ENCODE measurements around the gene CEACAM7.
"Not testable (repeated sequence)": the region's sequence is repeated elsewhere in the genome, so short reads cannot be mapped to it uniquely, and the experiment has no call there.

The CEACAM7 gene

GRCh38 chr19:41657157-41657556 is 30.9 kb downstream of the CEACAM7 start:
- no peak for DNase-seq (ENCODE audit: low spot score)
- in situ Hi-C loops (cut with MboI; ENCODE audit: low pct_unique_long_range_greater_than_20kb, low sequenced_read_pairs, unreplicated experiment), result no loop called here
- no peak for TF ChIP-seq CTCF (IDR thresholded peaks at IDR 0.05; ENCODE audit: extremely low read depth, insufficient read depth, missing control alignments)

GRCh38 chr19:41656756-41657155 is 31.3 kb downstream of the CEACAM7 start:
- in situ Hi-C loops (cut with MboI; ENCODE audit: low pct_unique_long_range_greater_than_20kb, low sequenced_read_pairs, unreplicated experiment), result not testable (repeated sequence)

DNA sequence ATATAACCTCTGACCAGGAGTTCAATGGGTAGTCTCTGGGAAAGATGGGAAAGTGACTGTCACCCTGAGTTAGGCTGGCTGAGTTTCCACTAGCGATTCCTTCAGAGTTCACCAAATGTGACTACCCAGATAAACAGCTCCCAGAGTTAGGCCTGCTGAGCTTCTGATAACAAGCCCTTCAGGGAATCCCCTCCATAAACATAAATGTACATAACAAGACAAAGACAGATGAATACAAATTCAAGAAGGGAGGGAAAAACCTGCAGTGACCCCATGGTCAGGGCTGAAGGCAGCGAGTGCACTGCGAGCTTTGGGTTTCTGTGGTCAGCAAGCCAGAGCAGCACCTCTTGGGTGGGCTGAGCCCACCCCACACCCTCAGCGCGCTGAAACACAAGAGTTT is 35.8 kb downstream of the CEACAM7 start:
- DNase-seq (ENCODE audit: low spot score), result no peak
- in situ Hi-C loops (cut with MboI; ENCODE audit: low pct_unique_long_range_greater_than_20kb, low sequenced_read_pairs, unreplicated experiment), result no loop called here
- no peak for TF ChIP-seq CTCF (IDR thresholded peaks at IDR 0.05; ENCODE audit: extremely low read depth, insufficient read depth, missing control alignments)

More at GRCh38 chr19:41656756-41657155, 31.3 kb downstream of the CEACAM7 start:
- DNase-seq (ENCODE audit: low spot score), result not testable (repeated sequence)

DNA sequence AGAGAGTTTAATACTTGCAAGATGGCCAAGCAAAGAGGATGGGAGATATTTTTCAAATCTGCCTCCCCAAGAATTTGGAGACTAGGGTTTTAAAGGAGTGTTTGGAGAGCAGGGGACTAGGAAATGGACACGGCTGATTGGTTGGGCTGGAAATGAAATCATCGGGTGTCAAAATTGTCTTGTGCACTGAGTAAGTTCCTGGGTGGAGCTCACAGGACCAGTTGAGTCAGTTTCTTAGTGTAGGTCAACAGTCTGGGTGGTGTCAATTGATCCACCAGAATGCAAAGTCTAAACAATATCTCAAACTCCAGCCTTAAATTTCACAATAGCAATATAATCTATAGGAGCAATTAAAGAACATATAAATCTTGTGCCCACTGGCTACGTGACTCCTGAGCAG is 38.2 kb downstream of the CEACAM7 start:
- TF ChIP-seq CTCF (IDR thresholded peaks at IDR 0.05; ENCODE audit: extremely low read depth, insufficient read depth, missing control alignments), result no peak
- DNase-seq (ENCODE audit: low spot score), result no peak
- in situ Hi-C loops (cut with MboI; ENCODE audit: low pct_unique_long_range_greater_than_20kb, low sequenced_read_pairs, unreplicated experiment), result no loop called here

DNA sequence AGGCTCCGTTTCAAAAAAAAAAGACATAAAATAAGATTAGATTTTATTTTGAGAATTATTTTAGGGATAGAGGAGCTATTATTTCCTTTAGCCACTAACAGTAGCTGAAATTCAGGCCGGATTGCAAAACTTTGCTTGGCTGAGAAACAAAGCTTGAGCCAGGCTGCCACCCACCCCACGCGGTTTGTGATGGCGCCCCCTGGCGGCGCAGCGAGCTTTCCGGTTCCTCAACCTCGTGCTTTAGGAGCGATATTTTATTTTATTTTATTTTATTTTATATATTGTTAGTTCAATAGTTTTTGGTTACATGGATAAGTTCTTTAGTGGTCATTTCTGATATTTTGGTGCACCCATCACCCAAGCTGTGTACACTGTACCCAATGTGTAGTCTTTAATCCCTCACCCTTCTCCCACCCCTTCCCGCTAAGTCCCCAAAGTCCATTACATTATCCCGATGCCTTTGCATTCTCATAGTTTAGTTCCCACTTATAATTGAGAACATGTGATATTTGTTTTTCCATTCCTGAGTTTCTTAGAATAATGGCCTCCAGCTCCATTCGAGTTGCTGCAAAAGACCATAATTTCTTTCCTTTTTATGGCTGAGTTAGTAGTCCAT is 41.4 kb downstream of the CEACAM7 start:
- TF ChIP-seq CTCF (IDR thresholded peaks at IDR 0.05; ENCODE audit: extremely low read depth, insufficient read depth, missing control alignments), result peak; percentile 59
- no peak for DNase-seq (ENCODE audit: low spot score)
- in situ Hi-C loops (cut with MboI; ENCODE audit: low pct_unique_long_range_greater_than_20kb, low sequenced_read_pairs, unreplicated experiment), result no loop called here

GRCh38 chr19:41641879-41642485 is 46.1 kb downstream of the CEACAM7 start:
- peak; percentile 94 for TF ChIP-seq CTCF (IDR thresholded peaks at IDR 0.05; ENCODE audit: extremely low read depth, insufficient read depth, missing control alignments)
- in situ Hi-C loops (cut with MboI; ENCODE audit: low pct_unique_long_range_greater_than_20kb, low sequenced_read_pairs, unreplicated experiment), result no loop called here
- peak; percentile 85 for DNase-seq (ENCODE audit: low spot score)

DNA sequence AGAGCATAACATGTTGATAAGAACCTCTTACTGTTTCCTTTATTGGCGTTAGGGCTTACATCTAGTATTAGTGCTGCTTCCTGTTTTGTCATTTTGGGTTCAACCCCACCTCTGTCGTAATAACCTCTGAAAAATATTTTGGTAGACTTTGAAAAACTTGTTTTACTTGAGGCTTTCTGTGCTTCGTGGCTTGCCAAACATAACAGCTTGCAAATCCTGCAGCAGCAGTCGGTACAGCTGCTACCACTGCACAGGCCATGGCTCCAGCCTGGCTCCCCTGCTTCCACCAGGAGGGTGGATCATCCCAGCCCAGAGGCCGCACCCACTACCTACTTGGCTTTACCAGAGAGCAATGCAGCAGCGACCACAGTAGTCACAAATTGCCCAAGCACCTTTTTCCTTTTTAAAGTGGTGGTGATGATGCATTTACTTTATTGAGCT is 49.4 kb downstream of the CEACAM7 start:
- no peak for DNase-seq (ENCODE audit: low spot score)
- TF ChIP-seq CTCF (IDR thresholded peaks at IDR 0.05; ENCODE audit: extremely low read depth, insufficient read depth, missing control alignments), result no peak
- in situ Hi-C loops (cut with MboI; ENCODE audit: low pct_unique_long_range_greater_than_20kb, low sequenced_read_pairs, unreplicated experiment), result no loop called here

Data from GM13977 (cell line).